Measurements from ENCODE around the gene SERPINA3.

Gene SERPINA3

DNA sequence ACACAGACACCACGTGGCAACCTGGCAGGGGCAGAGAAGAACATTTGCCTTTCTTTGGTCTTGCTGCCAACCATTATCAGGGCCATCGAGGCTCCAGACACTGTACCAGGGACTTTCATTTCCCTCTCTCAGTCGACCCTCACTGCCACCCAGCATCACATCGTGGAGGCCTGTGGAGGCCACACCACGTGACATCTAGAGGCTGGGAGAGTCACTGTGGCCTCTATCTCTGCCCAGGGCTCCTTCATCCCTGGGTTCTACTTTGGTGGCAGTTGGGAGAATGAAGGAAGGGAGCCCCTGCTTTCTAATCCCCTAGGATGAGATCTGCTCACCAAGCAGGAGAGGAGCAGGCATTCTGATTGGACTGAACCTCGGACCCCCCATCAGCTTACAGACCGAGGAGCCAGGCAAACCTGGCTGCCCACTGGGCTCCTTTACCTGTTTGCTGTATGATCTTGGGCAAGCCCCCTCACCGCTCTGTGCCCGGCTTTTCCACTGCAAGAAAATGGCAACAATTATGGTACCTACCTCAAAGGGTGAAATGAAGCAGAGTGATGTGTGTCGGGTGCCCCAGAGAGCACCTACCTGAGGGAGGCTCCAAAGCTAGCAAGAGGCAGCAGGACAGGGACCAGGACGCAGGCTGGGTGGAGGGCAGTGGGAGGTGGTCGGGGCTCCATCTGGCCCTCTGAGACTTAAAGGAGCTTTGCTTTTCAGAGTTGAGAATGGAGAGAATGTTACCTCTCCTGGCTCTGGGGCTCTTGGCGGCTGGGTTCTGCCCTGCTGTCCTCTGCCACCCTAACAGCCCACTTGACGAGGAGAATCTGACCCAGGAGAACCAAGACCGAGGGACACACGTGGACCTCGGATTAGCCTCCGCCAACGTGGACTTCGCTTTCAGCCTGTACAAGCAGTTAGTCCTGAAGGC lies 1.8 kb downstream of the SERPINA3 start:
- DNase-seq (ENCODE audit: low spot score) = no peak

DNA sequence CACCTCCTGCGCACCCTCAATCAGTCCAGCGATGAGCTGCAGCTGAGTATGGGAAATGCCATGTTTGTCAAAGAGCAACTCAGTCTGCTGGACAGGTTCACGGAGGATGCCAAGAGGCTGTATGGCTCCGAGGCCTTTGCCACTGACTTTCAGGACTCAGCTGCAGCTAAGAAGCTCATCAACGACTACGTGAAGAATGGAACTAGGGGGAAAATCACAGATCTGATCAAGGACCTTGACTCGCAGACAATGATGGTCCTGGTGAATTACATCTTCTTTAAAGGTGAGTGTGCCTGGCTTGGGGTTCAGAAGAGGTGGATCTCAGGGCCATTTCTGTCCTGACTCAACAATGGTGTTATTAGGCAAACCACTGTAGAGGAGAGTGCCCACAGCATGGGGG lies 2.6 kb downstream of the SERPINA3 start:
- DNase-seq (ENCODE audit: low spot score) = no peak

DNA sequence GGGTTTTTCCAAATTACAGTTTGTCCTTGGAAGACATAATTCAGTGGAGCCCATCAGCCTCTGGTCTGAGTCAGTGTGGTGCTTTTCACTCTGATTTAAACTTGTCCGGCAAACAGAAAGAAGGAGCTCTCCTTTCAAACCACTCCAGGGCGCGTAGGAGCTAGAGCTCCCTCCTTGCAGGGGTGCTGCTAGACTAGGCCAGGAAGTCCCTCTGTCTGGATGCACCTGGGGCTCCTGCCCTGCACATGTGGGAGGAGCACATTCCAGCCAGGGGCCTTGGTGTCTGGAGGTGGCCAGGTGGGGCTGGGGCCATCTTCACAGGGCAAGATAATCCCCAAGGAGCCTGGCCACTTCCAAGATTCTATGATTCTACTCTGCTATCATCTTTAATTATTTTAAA lies 3.1 kb downstream of the SERPINA3 start:
- DNase-seq (ENCODE audit: low spot score) = no peak

DNA sequence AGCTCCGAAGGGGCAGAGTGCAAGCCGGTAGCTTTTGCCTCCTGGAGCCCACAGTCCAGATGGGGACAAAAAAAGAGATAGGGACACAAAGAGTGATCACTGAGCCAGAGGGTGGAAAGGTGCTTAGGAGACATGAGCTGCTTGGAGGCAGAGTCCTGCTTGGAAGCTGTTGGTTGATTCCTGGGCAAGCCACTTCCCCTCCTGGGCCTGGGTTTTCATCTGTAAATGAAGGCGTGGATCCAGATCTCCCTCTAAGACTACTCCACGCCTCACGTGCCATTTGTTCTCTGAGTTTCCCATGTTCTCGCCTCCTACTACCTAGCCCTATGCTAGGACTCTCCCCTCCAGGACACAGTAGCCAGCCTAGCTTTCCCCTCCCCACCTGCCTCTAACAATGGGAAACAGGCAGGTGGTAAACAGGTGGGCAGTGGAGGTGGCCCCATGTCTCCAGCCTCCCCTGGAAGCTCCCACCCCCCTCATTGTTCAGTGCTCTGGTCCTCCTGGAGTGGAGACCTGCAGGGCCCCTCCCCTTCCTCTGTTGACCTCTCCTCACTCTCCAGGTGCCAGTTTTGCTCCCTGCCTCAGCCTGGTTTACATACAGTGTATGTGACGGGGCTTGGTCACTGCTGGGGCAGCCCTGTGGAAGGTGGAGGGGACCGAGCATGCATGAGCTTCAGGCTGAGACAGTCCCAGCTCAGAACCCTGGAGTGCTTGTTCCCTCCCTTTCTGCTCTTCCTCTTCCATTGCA lies 3.8 kb downstream of the SERPINA3 start:
- DNase-seq (ENCODE audit: low spot score) = no peak

DNA sequence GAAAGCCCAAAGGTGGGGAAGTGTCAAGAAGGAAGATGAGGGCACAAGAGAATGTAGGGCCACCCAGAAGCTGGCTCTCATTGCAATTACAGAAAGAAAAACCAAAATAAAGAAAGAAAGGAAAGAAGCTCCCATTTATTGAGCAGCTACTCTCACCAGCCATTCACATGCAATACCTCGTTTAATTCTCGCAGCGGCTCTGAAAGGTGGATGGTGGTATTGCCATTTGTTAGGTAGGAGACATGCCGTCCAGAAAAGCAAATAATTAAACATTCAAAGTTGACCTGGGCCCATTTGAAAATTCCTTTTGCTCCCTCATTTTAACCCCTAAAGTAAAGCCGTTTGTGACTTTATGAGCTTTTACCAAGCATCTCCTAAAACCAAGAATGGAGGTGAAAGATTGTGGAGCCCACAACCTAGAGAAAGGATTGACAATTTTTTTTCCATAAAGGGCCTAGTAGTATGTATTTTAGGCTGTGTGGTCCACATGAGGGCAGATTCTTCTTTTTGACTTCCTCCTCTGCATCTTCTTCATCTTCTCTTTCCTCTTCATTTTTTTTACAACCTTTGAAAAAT lies 5.3 kb downstream of the SERPINA3 start:
- DNase-seq (ENCODE audit: low spot score) = no peak

DNA sequence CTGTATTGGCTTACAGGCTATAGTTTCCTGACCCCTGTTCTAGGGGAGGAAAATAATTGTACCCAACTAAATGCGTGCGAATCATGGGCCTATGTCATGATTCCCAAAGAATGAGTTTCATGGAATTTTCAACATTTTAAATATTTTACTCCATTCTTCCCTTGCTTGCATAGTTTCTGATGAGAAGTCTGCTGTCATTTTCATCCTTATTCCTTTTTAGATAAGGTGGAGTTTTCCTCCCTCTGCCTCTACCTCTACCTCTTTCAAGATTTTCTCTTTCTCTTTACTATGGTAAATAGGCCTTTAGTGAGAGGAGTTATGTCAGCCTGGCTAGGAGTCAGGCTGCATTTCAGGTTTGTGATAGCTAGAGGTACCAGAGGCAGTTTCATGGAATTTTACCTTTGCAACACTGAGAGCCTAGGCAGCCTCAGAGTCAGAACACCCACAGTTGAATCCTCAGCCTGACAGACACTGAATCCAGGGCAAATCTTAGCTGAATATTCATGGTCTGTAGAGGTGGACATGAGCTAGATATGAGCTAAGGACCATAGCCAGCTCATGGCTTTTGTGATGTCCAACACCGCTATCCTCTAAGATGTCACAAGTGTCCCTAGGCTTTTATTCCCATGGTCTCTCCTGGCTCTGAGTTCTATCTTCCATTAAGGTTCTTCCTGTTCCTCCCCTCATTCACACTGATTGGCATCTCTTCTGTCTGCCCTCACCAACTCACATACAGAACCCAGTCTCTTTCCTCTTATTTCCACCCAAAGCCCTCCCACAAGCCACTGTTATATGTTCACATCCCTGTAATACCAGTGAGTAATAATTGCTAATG lies 6.0 kb downstream of the SERPINA3 start:
- no peak for DNase-seq (ENCODE audit: low spot score)

DNA sequence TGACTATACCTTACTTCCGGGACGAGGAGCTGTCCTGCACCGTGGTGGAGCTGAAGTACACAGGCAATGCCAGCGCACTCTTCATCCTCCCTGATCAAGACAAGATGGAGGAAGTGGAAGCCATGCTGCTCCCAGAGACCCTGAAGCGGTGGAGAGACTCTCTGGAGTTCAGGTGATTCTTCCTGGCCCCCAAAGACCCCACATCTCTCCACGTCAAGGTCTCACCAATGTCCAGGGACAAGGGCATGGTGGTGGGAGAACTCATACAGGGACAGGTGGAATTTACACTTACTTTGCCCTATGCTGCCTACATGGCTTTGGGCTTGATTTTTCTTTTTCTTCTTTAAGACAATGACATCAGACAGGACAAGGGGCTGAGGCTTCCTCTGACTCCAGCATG lies 7.1 kb downstream of the SERPINA3 start:
- no peak for DNase-seq (ENCODE audit: low spot score)

DNA sequence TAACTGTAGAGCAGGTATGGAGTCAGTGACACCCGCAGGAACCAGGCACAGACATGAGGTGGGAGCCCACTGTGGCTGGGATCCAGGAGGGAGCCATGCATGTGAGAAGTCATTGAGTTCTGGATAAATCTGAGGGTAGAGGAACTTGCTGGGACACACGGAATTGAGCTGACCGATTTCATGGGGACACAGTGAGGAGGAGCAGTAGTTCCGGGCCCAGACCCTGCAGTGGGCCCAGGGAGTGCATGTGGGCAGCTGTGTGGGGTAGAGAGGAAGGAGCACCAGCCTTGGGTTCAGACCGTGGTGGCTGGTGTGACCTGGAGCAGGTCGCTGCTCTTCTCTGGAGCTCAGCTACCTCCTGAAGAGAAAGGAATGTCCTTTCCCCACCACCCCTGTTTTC lies 8.4 kb downstream of the SERPINA3 start:
- no peak for DNase-seq (ENCODE audit: low spot score)

DNA sequence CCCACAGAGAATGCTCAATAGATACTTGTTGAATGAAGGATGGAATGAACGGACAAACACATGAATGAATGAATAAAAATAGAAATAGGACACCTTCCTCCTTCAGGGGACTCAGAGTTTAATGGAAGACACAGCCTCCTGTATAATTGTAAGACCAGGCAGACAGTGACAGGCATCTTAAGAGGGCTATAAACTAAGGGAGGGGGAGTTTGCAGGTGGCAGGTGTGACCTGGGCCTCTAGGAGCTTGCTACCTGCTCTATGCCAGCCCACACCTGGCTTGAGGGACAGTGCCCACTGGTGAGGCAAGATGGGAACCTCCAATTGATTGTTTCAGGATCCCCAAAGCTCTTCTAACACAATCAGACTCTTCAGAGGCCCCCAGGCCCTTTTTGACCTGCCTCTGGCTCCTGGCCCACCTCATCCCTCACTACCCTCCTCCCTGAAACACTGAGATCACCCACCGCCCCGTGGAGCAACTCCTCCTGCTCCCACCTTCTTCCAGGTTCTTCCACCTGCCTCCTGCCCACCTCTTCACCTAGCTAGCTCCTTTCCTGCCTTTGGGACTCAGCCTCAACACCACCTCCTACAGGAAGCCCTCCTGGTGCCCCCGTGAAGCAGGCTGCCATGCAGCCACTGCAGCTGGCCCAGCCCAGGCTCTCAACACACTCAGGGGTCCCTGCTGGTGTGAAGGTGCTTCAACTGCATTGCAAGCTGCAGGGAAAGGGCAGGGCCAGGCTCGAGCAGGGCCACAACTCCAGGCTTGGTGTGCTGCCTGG lies 9.4 kb downstream of the SERPINA3 start:
- DNase-seq (ENCODE audit: low spot score) = no peak

DNA sequence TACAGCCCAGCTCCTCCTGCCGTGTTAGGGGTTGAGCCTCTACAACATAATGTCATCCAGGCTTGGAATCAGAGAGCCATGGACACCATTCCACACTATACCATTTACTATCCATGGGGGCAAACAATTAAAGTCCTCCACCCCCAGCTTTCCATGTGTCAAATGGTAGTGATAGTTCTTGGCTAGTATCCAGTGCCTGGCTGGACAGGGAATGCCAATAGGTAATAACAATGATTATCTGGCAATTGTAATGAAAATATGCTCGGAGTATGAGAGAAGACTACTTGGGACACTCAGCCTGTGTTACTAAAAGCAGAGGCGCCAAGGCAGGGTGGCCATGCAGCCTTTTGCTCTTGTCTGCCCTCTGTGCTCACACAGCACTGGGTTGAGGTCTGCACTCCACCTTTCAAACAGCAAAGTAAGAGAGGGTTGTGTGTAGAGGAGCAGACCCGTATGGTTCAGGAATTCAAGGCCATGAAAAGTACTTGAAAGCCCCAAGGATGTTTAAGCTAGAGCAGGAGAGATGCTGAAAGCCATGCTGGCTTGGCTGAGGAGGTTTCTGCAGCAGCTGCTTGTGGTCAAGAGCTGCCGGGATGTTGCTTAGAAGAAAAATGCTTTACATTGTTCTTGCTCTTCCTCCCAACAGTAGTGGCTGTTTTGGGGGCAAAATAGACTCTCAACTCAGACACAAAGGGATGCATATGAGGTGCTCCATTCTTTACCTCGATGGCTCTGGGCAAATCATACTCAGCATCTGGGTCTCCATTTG lies 10.6 kb downstream of the SERPINA3 start:
- no peak for DNase-seq (ENCODE audit: low spot score)

DNA sequence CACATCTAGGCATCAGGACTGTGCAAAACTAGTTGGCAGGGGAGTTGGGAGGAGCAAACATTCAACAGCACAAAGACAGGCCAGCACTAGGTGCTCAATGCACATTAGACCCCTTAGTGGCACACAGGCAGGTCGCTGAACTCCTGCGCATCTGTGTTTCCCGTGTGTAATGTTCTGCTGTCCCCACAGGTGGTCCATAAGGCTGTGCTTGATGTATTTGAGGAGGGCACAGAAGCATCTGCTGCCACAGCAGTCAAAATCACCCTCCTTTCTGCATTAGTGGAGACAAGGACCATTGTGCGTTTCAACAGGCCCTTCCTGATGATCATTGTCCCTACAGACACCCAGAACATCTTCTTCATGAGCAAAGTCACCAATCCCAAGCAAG lies 11.2 kb downstream of the SERPINA3 start:
- DNase-seq (ENCODE audit: low spot score) = no peak

DNA sequence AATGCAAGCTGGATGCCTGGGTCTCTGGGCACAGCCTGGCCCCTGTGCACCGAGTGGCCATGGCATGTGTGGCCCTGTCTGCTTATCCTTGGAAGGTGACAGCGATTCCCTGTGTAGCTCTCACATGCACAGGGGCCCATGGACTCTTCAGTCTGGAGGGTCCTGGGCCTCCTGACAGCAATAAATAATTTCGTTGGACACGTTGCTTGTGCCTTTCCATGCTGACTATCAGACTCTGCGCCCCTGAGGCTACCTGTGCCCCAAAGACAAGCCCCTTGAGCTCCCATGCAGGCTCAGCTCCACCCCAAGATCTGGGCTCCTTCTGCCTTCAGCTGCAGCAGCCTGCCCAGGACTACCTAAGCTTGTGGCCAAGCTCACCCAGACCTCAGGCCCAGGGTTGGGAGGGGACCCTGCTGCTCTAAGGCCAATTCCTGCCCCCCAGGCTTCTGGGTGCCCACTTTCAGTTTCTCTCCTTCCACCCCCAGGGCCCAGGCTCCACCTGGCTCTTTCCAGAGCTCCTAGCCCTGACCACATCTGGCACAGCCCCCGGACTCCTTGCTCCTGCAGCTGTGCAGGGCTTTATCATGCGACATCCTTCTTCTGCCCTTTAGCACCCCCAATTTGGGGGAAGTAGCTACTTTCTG lies 11.8 kb downstream of the SERPINA3 start:
- DNase-seq (ENCODE audit: low spot score) = no peak

DNA sequence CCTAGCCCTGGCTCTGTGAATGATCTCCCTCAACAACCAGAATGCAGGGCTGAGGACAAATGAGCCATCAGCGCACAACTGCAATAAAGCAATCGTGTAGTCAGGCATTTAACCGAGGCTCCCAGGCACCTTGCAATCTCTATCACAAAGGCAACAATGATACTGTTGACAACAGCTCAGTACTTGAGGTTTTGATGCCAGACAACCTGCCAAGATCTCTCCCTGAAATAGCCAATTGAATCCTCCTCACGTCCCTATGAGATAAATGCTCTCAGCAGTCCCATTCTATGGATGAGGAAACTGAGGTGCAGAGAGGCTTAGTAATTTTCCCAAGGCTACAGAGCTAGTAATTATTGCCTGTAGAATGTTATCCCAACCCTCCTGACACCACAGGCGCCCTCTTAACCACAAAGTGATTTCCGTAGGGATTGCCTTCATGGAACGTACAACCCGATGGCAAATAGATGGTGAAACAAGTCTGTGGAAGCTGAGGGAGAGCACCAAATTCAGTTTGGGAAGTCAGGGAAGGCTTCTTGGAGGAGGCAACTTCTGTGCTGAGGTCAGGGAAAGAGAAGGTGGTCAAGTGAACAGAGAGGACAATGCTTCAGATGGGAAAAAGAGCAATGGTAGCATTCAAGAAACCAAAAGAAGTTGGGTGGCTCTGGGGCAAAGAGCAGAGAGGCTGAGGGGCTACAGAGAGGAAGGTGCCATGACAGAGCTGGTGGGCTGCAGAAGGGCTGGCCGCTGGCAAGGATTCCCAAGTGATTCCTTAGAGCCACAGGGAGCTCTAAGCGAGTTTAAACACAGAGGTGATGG lies 12.6 kb downstream of the SERPINA3 start:
- no peak for DNase-seq (ENCODE audit: low spot score)

DNA sequence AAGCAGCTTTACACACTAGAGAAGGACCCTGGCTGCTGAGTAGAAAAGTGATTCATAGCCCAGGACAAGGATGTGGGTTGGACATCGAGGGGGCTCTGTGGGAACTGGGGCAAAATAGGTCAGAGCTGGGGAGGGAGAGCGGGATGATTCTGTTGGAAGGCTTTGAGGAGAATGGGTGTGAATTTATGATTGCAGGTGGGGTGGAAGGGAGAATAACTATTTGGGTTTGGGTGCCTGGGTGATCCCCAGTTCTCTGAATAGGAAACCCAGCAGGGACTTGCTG lies 13.1 kb downstream of the SERPINA3 start:
- DNase-seq (ENCODE audit: low spot score) = no peak

DNA sequence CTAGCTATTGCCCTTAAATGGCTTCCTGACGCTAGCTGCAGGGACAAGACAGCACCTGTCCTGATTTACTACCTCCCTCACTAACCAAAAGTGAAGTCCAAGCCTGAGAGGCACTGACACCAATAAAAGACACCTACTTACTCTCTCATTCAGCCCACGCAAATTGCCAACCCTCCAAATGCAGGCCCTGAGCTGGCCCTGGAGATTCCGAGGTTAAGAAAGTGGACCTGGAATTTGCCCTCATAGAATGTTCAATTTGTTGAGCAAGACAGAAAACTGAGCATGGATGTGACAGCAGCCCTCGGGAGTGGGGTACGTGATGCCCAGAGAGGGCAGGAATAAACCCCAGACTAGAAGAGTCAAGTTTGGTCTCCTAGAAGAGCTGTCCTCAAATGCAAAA lies 16.4 kb downstream of the SERPINA3 start:
- DNase-seq (ENCODE audit: low spot score) = no peak

DNA sequence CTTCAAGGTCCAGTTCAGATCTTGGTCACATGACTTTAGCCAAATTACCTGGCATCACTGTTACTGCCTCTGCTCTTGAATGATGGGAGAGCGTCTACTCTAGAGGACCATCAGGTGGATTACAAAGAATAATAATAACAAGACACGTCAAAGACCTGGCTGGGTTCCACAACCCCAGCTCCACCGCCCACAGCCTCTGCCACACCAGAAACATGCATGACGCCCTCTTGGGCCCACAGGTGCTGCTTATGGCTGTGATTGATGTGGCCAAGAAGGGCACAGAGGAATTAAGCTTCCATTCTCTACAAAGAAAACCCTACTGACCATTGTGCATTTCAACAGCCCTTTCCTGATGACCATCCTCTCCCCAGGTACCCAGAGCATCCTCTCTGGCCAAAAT lies 18.2 kb downstream of the SERPINA3 start:
- DNase-seq (ENCODE audit: low spot score) = no peak

DNA sequence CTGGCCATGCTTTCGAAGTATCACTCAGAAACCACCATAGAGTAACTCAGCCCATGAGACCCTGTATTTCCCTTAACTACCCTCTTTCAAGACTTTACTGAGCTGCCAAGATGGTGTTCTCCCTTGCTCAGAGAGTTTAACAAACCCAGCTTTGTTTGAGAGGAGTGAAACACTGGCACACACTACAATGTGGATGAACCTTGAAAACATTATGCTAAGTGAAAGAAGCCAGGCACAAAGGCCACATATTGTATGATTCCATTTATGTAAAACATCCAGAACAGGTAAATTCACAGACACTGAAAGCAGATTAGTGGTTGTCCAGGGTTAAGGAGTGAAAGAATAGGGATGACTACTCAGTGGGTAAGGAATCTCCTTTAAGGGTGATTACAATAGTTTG lies 18.9 kb downstream of the SERPINA3 start:
- no peak for DNase-seq (ENCODE audit: low spot score)

DNA sequence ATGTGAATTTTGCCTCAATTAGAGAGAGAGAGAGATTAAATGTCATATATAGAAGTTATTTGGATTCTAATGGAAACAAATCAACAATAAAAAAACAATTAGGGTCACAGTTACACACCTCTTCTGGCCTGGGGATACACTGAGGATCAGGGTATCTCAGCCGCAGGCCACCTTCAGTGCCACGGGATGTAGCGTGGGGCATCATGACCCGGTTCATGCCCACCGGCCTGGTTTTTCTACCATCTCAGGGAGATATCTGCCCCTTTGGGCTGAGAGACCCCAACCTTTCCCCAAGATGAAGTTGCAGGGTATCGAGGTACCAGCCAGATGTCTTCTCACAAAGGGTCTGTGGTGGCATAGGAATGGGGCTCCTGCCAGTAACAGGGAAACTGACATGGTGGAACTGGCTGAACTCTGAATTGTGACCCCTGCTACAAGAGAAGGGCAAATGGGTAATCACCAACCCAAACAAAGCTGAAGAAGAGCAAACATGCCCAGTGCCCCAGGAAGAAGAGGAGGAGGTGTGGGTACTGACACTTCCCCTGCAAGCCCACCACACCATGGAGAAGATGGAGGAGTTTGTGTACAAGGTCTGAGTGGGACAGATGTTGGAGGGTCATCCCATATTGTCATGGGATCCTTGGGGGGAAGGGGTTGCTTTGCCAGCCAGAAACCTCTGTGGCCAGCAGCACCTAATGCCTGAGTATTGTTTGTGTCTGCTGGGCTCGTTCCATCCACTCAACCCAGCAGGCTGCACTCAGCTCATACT lies 19.5 kb downstream of the SERPINA3 start:
- no peak for DNase-seq (ENCODE audit: low spot score)

DNA sequence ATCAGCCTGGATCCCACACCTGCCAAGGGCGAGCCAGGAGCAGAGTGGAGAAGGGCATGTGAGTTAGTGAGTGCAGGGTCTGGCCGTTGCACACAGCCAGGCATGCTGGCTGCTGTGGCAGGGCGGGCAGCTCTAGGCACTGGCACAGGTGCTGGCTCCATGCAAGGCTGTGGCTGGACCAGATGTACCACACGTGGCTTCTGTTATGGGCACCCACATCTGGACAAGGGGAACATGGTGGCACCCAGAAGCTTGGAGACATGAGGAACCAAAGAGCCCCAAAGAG lies 20.1 kb downstream of the SERPINA3 start:
- no peak for DNase-seq (ENCODE audit: low spot score)

Measured in putamen (tissue), 1 donor.